Mesendoderm (in vitro differentiated cells): Measurements from ENCODE around the gene AMIGO2.

Source experiments
- DNase-seq: peaks from one replicate; pipeline ENCODE4 v3.0.0; 2013
- H2AK5ac ChIP-seq: 2 replicates; pipeline ENCODE4 v1.6.1; 2013; ENCODE audit warnings: low read length, inconsistent platforms
- H2BK120ac ChIP-seq: 2 replicates; pipeline ENCODE4 v1.6.1; 2013; ENCODE audit warnings: low read depth, mild to moderate bottlenecking, low read length, moderate library complexity, mixed read lengths
- H2BK15ac ChIP-seq: replicated peaks from 2 replicates; pipeline ENCODE4 v1.6.1; 2013; ENCODE audit warnings: low read depth, mild to moderate bottlenecking, moderate library complexity
- H2BK5ac ChIP-seq: 2 replicates; pipeline ENCODE4 v1.6.1; 2013; ENCODE audit warnings: low read length, inconsistent platforms
- H3K18ac ChIP-seq: 2 replicates; pipeline ENCODE4 v1.6.1; 2013; ENCODE audit warnings: mild to moderate bottlenecking, low read length, mixed read lengths
- H3K23ac ChIP-seq: one replicate; pipeline ENCODE4 v1.6.1; 2013; ENCODE audit warnings: low read length
- H3K27ac ChIP-seq: 2 replicates; pipeline ENCODE4 v1.5.1; 2013; ENCODE audit warnings: low read depth, mild to moderate bottlenecking, inconsistent platforms, low read length, moderate library complexity
- H3K27me3 ChIP-seq: 2 replicates; pipeline ENCODE4 v1.6.1; 2013; ENCODE audit warnings: low read length, control low read depth, mild to moderate bottlenecking, inconsistent platforms; ENCODE audit not compliant: insufficient read depth, poor library complexity
- H3K36me3 ChIP-seq: 2 replicates; pipeline ENCODE4 v1.6.1; 2013; ENCODE audit warnings: low read length, inconsistent platforms; ENCODE audit not compliant: control insufficient read depth, insufficient read depth
- H3K4ac ChIP-seq: one replicate; pipeline ENCODE4 v1.6.1; 2013; ENCODE audit warnings: low read depth, mild to moderate bottlenecking, low read length, moderate library complexity
- H3K4me1 ChIP-seq: 2 replicates; pipeline ENCODE4 v1.6.1; 2013; ENCODE audit warnings: low read depth, low read length, inconsistent platforms; ENCODE audit not compliant: control insufficient read depth
- H3K4me2 ChIP-seq: 2 replicates; pipeline ENCODE4 v1.6.1; 2013; ENCODE audit warnings: low read length
- H3K4me3 ChIP-seq: 2 replicates; pipeline ENCODE4 v1.5.1; 2013; ENCODE audit warnings: mild to moderate bottlenecking, low read length
- H3K56ac ChIP-seq: one replicate; pipeline ENCODE4 v1.6.1; 2013; ENCODE audit warnings: low read length
- H3K79me1 ChIP-seq: 2 replicates; pipeline ENCODE4 v1.6.1; 2013; ENCODE audit warnings: low read length, inconsistent platforms
- H3K79me2 ChIP-seq: 2 replicates; pipeline ENCODE4 v1.6.1; 2013; ENCODE audit warnings: mild to moderate bottlenecking, low read length; ENCODE audit not compliant: control insufficient read depth, insufficient read depth
- H3K9ac ChIP-seq: 2 replicates; pipeline ENCODE4 v1.6.1; 2013; ENCODE audit warnings: low read length, inconsistent platforms
- H4K5ac ChIP-seq: one replicate; pipeline ENCODE4 v1.6.1; 2013; ENCODE audit warnings: low read length
- H4K8ac ChIP-seq: one replicate; pipeline ENCODE4 v1.6.1; 2013; ENCODE audit warnings: low read depth, mild to moderate bottlenecking, control low read depth, low read length, moderate library complexity
- WGBS: extraction: QIAGEN DNeasy Blood & Tissue Kit; methylation state at CpG from one replicate; pipeline ENCODE4 v1.1.7; 2013; ENCODE audit warnings: low lambda C conversion rate, missing lambda C conversion rate; ENCODE audit not compliant: insufficient coverage; ENCODE audit errors: extremely low coverage; 5-methylcytosine and 5-hydroxymethylcytosine counted together

Gene AMIGO2

GRCh38 chr12:47080725-47081502 is 1.2 kb upstream of the AMIGO2 start:
- Histone ChIP-seq H3K56ac (peak overlapping the region; percentile 93), H3K36me3 (peaks cover 3% of the 10 kb centered on the region), H2AK5ac (no peak overlapping the region), H2BK15ac (no peak overlapping the region), H3K23ac (peak overlapping the region; percentile 49), H3K18ac (peak overlapping the region; percentile 94), H3K9ac (peak overlapping the region; percentile 89), H3K27ac (peak overlapping the region; percentile 92), H3K79me2 (peaks cover 24% of the 10 kb centered on the region), H3K4me3 (peak overlapping the region; percentile 81), H2BK5ac (peak overlapping the region; percentile 95), H3K79me1 (peaks cover 12% of the 10 kb centered on the region), H4K8ac (no peak overlapping the region), H3K4me1 (peaks cover 24% of the 10 kb centered on the region), H4K5ac (no peak overlapping the region), H3K4ac (no peak overlapping the region), H3K4me2 (peak overlapping the region; percentile 77), H2BK120ac (no peak overlapping the region), H3K27me3 (no peaks in the 10 kb centered on the region)
- WGBS, result no CpG with 5 or more reads among the region's 26 CpGs
- DNase-seq, result peak; percentile 66

GRCh38 chr12:47079981-47080724 is 394 bp upstream of the AMIGO2 start:
- H3K4me1 ChIP-seq, result peaks cover 22% of the 10 kb centered on the region
- H3K36me3 ChIP-seq, result peaks cover 3% of the 10 kb centered on the region
- peak; percentile 87 for DNase-seq
- H3K18ac ChIP-seq, result peak overlapping the region; percentile 94
- H3K27me3 ChIP-seq, result no peaks in the 10 kb centered on the region
- H2BK15ac ChIP-seq, result no peak overlapping the region
- peaks cover 24% of the 10 kb centered on the region for H3K79me2 ChIP-seq
- peak overlapping the region; percentile 92 for H3K27ac ChIP-seq
- no peak overlapping the region for H2AK5ac ChIP-seq
- H4K5ac ChIP-seq, result no peak overlapping the region
- peak overlapping the region; percentile 89 for H3K9ac ChIP-seq
- no peak overlapping the region for H3K23ac ChIP-seq
- peaks cover 12% of the 10 kb centered on the region for H3K79me1 ChIP-seq
- H2BK5ac ChIP-seq, result peak overlapping the region; percentile 87
- peak overlapping the region; percentile 93 for H3K56ac ChIP-seq
- H2BK120ac ChIP-seq, result peak overlapping the region; percentile 91
- H3K4me2 ChIP-seq, result peak overlapping the region; percentile 77
- no CpG with 5 or more reads among the region's 49 CpGs for WGBS
- H3K4ac ChIP-seq, result peak overlapping the region; percentile 65
- peak overlapping the region; percentile 81 for H3K4me3 ChIP-seq
- H4K8ac ChIP-seq, result peak overlapping the region; percentile 60

- Histone ChIP-seq H3K4me3 (peak overlapping the region; percentile 81), H3K79me1 (peaks cover 12% of the 10 kb centered on the region), H2BK120ac (no peak overlapping the region), H2BK5ac (peak overlapping the region; percentile 27), H2BK15ac (no peak overlapping the region), H3K4me2 (peak overlapping the region; percentile 80), H4K8ac (no peak overlapping the region), H3K79me2 (peaks cover 24% of the 10 kb centered on the region), H2AK5ac (no peak overlapping the region), H4K5ac (no peak overlapping the region), H3K9ac (peak overlapping the region; percentile 89), H3K18ac (peak overlapping the region; percentile 31), H3K56ac (peak overlapping the region; percentile 93), H3K4ac (no peak overlapping the region), H3K4me1 (peaks cover 22% of the 10 kb centered on the region), H3K36me3 (peaks cover 3% of the 10 kb centered on the region), H3K27me3 (no peaks in the 10 kb centered on the region), H3K23ac (no peak overlapping the region), H3K27ac (no peak overlapping the region)
- WGBS, result no CpG with 5 or more reads among the region's 17 CpGs
- no peak for DNase-seq
Observed at GRCh38 chr12:47078733-47079467, 859 bp downstream of the AMIGO2 start.

- no peak overlapping the region for H4K5ac ChIP-seq
- no CpG with 5 or more reads among the region's 8 CpGs for WGBS
- no peak overlapping the region for H2BK15ac ChIP-seq
- H3K79me1 ChIP-seq, result peaks cover 12% of the 10 kb centered on the region
- H2BK5ac ChIP-seq, result no peak overlapping the region
- no peak overlapping the region for H3K18ac ChIP-seq
- peaks cover 24% of the 10 kb centered on the region for H3K79me2 ChIP-seq
- H2BK120ac ChIP-seq, result no peak overlapping the region
- no peak for DNase-seq
- H3K4ac ChIP-seq, result no peak overlapping the region
- H3K27me3 ChIP-seq, result no peaks in the 10 kb centered on the region
- H2AK5ac ChIP-seq, result peak overlapping the region; percentile 55
- H3K4me2 ChIP-seq, result peak overlapping the region; percentile 80
- H3K36me3 ChIP-seq, result peaks cover 3% of the 10 kb centered on the region
- no peak overlapping the region for H3K23ac ChIP-seq
- no peak overlapping the region for H4K8ac ChIP-seq
- peak overlapping the region; percentile 81 for H3K4me3 ChIP-seq
- peak overlapping the region; percentile 89 for H3K9ac ChIP-seq
- peaks cover 15% of the 10 kb centered on the region for H3K4me1 ChIP-seq
- H3K56ac ChIP-seq, result peak overlapping the region; percentile 57
- no peak overlapping the region for H3K27ac ChIP-seq
Observed at GRCh38 chr12:47078086-47078395, 1.7 kb downstream of the AMIGO2 start.

GRCh38 chr12:47077206-47078085 is 2.3 kb downstream of the AMIGO2 start:
- Histone ChIP-seq H2AK5ac (no peak overlapping the region), H3K56ac (peak overlapping the region; percentile 59), H3K4me3 (peak overlapping the region; percentile 11), H2BK120ac (no peak overlapping the region), H3K9ac (peak overlapping the region; percentile 89), H3K27me3 (no peaks in the 10 kb centered on the region), H4K5ac (no peak overlapping the region), H2BK5ac (no peak overlapping the region), H3K18ac (no peak overlapping the region), H3K23ac (no peak overlapping the region), H3K79me2 (peaks cover 24% of the 10 kb centered on the region), H3K27ac (no peak overlapping the region), H3K4me2 (peak overlapping the region; percentile 80), H4K8ac (no peak overlapping the region), H3K79me1 (peaks cover 12% of the 10 kb centered on the region), H3K4ac (no peak overlapping the region), H3K36me3 (peaks cover 3% of the 10 kb centered on the region), H2BK15ac (no peak overlapping the region), H3K4me1 (peaks cover 12% of the 10 kb centered on the region)
- WGBS, result no CpG with 5 or more reads among the region's 17 CpGs
- DNase-seq, result no peak
